ENCODE data around the gene GYS1.
"Not testable (repeated sequence)": the region's sequence is repeated elsewhere in the genome, so short reads cannot be mapped to it uniquely, and the experiment has no call there.

GYS1 gene

DNA sequence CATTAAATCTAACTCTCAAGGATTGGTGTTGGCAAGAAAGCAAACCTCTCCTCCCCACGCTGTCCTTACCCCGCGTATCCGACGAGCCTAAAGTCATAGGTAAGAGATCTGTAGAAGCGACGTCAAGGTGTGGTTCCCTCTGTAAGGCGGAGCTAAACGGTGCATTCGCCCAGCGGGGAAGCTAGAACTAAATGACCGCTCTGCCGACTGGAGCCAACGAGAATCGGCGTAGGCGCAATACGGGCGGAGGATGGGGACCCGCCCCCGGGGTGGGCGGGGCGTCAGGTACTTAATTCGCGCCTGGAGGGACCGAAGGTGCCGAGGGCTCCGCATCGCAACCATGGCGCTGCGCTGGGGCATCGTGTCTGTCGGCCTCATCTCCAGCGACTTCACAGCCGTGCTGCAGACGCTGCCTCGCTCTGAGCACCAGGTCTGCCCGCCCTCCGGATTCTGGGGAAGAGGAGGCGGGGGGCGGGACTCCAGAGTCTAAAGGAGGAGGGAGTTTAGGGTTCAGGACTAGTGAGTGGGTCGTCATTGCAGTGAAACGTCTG lies 59.7 kb downstream of the GYS1 start, which contains the start of gene DHDH:
Gene DHDH (plus strand): TSS at position 318 of the 551 bp plus-strand sequence. CDS start 23 bp downstream, at position 341.
- DNase-seq, result peak; percentile 63 to 65

DNA sequence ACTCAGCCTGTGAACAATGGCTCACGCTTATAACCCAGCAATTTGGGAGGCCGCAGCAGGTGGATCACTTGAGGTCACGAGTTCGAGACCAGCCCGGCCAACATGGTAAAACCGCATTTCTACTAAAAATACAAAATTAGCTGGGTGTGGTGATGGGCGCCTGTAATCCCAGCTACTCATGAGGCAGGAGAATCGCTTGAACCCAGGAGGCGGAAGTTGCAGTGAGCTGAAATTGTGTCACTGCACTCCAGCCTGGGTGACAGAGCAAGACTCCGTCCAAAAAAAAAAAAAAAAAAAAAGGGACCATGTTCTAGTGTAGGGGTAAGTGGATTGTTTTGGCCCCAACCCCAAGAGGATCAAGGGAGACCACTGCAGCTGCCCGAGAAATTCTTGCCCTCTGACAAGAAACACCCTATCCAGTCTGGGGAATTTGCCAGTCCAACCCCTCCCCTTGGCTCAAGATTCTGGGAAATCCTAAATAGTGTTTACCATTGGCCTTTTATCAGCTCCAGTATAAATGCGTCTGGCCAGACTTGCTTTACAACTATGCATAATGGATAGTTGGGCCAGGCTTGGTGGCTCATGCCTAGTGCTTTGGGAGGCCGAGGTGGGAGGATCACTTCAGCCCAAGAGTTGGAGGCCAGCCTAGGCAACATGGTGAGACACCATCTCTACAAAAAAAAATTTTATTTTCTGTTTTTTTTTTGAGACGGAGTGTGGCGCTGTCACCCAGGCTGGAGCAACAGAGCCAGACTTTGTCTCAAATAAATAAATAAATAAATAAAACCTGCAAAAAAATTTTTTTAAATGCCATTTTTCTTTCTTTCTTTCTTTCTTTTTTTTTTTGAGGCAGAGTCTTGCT lies 64.7 kb downstream of the GYS1 start:
- no peak for DNase-seq

- DNase-seq, result not testable (repeated sequence)
Observed at GRCh38 chr19:48927692-48928091, 65.4 kb downstream of the GYS1 start.

DNA sequence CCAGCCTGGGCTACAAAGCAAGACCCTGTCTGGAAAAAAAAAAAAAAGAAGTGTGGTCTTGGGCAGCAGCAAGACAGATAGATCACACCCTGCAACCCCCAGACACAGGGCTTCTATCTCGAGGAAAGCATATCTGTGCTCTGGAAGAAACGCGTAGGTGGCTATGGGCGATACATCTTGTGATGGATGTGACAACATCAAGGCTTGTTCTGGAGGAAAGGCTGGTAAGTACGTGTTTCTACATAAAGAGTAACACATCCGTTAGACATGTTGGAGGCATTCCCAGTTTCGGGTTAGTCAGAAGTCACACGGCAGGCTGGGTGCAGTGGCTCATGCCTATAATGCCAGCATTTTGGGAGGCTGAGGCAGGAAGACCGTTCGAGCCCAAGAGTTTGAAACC lies 66.2 kb downstream of the GYS1 start:
- DNase-seq, result peak; percentile 45 to 47

GRCh38 chr19:48925890-48926289 lies 67.2 kb downstream of the GYS1 start:
- not testable (repeated sequence) for DNase-seq

DNA sequence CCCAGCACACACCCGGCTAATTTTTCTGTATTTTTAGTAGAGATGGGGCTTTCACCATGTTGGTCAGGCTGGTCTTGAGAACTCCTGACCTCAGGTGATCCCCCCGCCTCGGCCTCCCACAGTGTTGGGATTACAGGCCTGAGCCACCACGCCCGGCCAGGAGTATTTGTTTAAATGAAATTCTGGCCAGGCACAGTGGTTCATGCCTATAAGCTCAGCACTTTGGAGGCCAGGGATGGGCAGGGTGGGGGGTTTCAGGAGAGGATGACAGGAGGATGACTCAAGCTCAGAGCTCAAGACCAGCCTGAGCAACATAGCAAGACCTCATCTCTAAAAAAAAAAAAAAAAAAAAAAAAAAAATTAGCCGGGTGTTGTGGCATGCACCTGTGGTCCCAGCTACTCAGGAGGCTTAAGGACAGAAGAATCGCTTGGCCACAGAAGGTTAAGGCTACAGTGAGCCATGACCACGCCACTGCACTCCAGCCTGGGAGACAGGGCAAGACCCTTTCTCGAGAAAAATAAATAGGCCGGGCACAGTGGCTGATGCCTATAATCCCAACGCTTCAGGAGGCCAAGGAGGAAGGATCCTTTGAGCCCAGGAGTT lies 67.8 kb downstream of the GYS1 start:
- DNase-seq, result no peak

- DNase-seq, result no peak
Observed at GRCh38 chr19:48922548-48923490, 70.3 kb downstream of the GYS1 start.

GRCh38 chr19:48921721-48922500 lies 71.2 kb downstream of the GYS1 start:
- no peak for DNase-seq

GRCh38 chr19:48920949-48921348 lies 72.2 kb downstream of the GYS1 start:
- no peak for DNase-seq

DNA sequence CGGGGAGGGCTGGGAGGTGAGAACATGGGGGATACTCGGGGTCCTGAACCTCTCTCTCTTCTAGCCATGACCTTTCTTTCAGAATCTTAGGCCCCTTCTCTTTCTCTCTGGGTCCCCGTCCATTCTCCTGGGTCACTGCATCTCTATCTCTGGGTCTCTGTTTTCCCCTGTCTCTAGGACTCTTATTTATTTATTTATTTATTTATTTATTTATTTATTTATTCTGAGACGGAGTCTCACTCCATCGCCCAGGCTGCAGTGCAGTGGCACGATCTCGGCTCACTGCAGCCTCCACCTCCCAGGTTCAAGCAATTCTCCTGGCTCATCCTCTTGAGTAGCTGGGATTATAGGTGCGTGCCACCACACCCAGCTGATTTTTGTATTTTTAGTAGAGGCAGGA lies 73.8 kb downstream of the GYS1 start:
- DNase-seq, result not testable (repeated sequence)

DNA sequence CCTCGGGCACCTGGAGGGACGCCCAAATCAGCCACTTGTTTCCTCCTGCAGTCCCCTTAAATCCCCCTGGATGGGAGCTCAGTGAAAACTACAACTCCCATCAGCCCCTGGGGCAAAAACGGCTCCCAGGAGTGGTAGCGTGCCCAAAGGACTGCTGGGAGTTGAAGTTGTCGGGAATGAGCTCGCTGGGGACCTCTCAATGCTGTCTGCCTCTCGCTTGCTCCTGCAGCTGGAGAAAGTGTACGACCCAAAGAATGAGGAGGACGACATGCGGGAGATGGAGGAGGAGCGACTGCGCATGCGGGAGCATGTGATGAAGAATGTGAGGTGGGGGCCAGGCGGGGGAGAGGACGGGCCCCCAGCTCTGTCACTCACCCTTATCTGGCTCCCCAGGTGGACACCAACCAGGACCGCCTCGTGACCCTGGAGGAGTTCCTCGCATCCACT lies 74.3 kb downstream of the GYS1 start:
- peak; percentile 36 to 37 for DNase-seq
